ENCODE results near the gene COA3.
"Not testable (repeated sequence)": the region's sequence is repeated elsewhere in the genome, so short reads cannot be mapped to it uniquely, and the experiment has no call there.

Gene COA3

DNA sequence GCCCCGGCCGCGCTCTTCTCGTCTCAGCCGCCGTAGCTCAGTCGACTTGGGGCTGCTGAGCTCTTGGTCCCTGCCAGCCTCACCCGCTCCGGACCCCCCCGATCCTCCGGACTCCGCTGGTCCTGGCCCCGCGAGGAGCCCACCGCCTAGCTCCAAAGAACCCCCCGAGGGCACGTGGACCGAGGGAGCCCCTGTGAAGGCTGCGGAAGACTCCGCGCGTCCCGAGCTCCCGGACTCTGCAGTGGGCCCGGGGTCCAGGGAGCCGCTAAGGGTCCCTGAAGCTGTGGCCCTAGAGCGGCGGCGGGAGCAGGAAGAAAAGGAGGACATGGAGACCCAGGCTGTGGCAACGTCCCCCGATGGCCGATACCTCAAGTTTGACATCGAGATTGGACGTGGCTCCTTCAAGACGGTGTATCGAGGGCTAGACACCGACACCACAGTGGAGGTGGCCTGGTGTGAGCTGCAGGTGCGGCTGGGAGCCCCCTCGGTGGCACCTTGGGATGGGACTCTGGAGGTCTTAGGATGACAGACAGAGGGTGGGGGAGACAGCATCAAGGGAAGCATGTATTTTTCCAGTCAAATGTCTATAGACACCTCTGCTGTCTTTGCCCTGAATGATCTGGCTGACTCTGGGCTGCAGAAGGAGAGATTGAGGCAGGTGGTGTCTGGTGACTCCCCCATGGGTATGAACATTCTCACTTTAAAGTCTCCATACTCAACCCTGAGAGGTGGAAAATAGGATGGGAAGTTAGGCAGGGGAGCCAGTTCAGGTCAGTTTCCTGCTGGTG lies 17.5 kb downstream of the COA3 start:
- no peak overlapping the region for H3K4me3 Mint-ChIP-seq
- peaks cover 30% of the 10 kb centered on the region for H3K36me3 Mint-ChIP-seq (ENCODE audit: low read depth)
- peaks cover 60% of the 10 kb centered on the region for H3K27me3 Mint-ChIP-seq (ENCODE audit: low read depth)
- no peak overlapping the region for H3K27ac Mint-ChIP-seq
- H3K4me1 Mint-ChIP-seq (ENCODE audit: low read depth), result peaks cover 12% of the 10 kb centered on the region
- H3K9me3 Mint-ChIP-seq, result no peaks in the 10 kb centered on the region

GRCh38 chr17:42779936-42780850 lies 18.3 kb downstream of the COA3 start, which contains the start of gene WNK4:
TSS of gene WNK4 (plus strand) at chr17:42780610. CDS start at chr17:42780699, 89 bp downstream.
- Mint-ChIP-seq H3K9me3 (no peaks in the 10 kb centered on the region), H3K4me3 (no peak within 1 kb of the TSS)

GRCh38 chr17:42779304-42779935 lies 19.1 kb downstream of the COA3 start:
- H3K27me3 Mint-ChIP-seq (ENCODE audit: low read depth), result peaks cover 45% of the 10 kb centered on the region
- no peak overlapping the region for H3K4me3 Mint-ChIP-seq
- no peaks in the 10 kb centered on the region for H3K9me3 Mint-ChIP-seq
- no peak overlapping the region for H3K27ac Mint-ChIP-seq
- H3K36me3 Mint-ChIP-seq (ENCODE audit: low read depth), result peaks cover 37% of the 10 kb centered on the region
- peaks cover 15% of the 10 kb centered on the region for H3K4me1 Mint-ChIP-seq (ENCODE audit: low read depth)

More at GRCh38 chr17:42779936-42780850, 18.3 kb downstream of the COA3 start, which contains the start of gene WNK4:
- Mint-ChIP-seq H3K4me1 (ENCODE audit: low read depth) (peaks cover 12% of the 10 kb centered on the region), H3K27me3 (ENCODE audit: low read depth) (peaks cover 52% of the 10 kb centered on the region), H3K27ac (no peak within 1 kb of the TSS), H3K36me3 (ENCODE audit: low read depth) (peaks cover 37% of the 10 kb centered on the region)

DNA sequence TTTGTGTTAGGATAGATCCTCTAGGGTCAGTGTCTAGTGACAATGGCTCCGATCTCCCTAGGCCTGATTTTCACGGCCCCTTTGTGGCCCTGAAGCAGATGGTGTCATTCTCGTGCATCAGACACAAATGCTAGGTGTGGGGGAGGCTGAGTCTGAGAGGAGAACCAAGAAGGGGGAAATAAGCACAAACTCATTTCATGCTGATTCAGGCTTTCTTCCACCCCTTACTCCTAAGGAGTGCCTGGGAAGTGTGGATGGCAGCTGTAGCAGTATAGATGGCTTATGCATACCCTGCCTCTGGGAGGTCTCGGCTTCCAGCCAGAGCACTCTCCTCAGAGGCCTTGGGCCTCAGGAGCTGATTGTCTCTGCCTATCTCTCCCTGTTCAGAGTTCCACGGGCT lies 19.9 kb downstream of the COA3 start:
- peaks cover 41% of the 10 kb centered on the region for H3K36me3 Mint-ChIP-seq (ENCODE audit: low read depth)
- H3K27me3 Mint-ChIP-seq (ENCODE audit: low read depth), result peaks cover 37% of the 10 kb centered on the region
- no peak overlapping the region for H3K27ac Mint-ChIP-seq
- H3K4me3 Mint-ChIP-seq, result no peak overlapping the region
- no peaks in the 10 kb centered on the region for H3K9me3 Mint-ChIP-seq
- H3K4me1 Mint-ChIP-seq (ENCODE audit: low read depth), result peaks cover 22% of the 10 kb centered on the region

GRCh38 chr17:42775534-42776098 lies 22.9 kb downstream of the COA3 start:
- Mint-ChIP-seq H3K27ac (no peak overlapping the region), H3K9me3 (no peaks in the 10 kb centered on the region), H3K4me3 (no peak overlapping the region), H3K36me3 (ENCODE audit: low read depth) (peaks cover 39% of the 10 kb centered on the region), H3K27me3 (ENCODE audit: low read depth) (peaks cover 11% of the 10 kb centered on the region), H3K4me1 (ENCODE audit: low read depth) (peaks cover 26% of the 10 kb centered on the region)

- Mint-ChIP-seq H3K27me3 (ENCODE audit: low read depth) (peaks cover 1% of the 10 kb centered on the region), H3K4me1 (ENCODE audit: low read depth) (peaks cover 26% of the 10 kb centered on the region), H3K4me3 (peak overlapping the region; percentile 99), H3K9me3 (no peaks in the 10 kb centered on the region), H3K27ac (peak overlapping the region; percentile 97), H3K36me3 (ENCODE audit: low read depth) (peaks cover 32% of the 10 kb centered on the region)
Measured at GRCh38 chr17:42774066-42774745, 24.3 kb downstream of the COA3 start.

GRCh38 chr17:42773290-42774035 lies 25.0 kb downstream of the COA3 start, which contains the start of gene VPS25:
TSS of gene VPS25 (plus strand) at chr17:42773449. CDS start at chr17:42773476, 27 bp downstream.
- Mint-ChIP-seq H3K4me1 (ENCODE audit: low read depth) (peaks cover 26% of the 10 kb centered on the region), H3K9me3 (no peaks in the 10 kb centered on the region), H3K36me3 (ENCODE audit: low read depth) (peaks cover 25% of the 10 kb centered on the region), H3K4me3 (peak within 1 kb of the TSS; percentile 99), H3K27me3 (ENCODE audit: low read depth) (no peaks in the 10 kb centered on the region), H3K27ac (peak within 1 kb of the TSS; percentile 97)

DNA sequence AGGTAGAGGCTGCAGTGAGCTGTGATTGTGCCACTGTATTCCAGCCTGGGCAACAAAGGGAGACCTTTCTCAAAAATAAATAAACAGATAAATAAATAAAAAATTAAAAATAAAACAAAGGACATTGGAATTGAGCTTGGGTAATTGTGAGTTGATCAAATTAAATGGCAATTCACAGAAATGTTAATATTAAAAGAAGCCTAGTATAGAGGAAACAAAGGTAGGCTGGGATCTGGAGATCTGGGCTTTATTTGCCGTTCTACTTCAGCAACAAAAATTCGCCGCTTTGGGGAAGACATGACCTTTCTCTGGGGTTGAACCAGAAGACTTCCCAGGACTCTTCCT lies 25.6 kb downstream of the COA3 start:
- peak overlapping the region; percentile 97 for H3K27ac Mint-ChIP-seq
- H3K4me3 Mint-ChIP-seq, result peak overlapping the region; percentile 99
- peaks cover 22% of the 10 kb centered on the region for H3K36me3 Mint-ChIP-seq (ENCODE audit: low read depth)
- H3K9me3 Mint-ChIP-seq, result no peaks in the 10 kb centered on the region
- peaks cover 5% of the 10 kb centered on the region for H3K27me3 Mint-ChIP-seq (ENCODE audit: low read depth)
- H3K4me1 Mint-ChIP-seq (ENCODE audit: low read depth), result peaks cover 26% of the 10 kb centered on the region

DNA sequence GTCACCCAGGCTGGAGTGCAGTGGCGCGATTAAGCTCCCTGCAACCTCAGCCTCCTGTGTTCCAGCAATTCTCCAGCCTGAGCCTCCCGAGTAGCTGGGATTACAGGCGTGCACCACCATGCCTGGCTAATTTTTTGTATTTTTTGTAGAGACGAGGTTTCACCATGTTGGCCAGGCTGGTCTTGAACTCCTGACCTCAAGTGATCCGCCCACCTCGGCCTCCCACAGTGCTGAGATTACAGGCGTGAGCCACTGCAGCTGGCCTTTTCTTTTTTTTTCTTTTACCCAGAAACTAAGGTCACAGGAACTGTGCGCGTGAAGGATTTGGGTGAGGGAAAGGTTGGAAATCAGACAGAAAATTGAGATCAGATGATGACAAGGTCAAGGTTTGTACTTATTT lies 28.5 kb downstream of the COA3 start:
- Mint-ChIP-seq H3K27me3 (ENCODE audit: low read depth) (peaks cover 17% of the 10 kb centered on the region), H3K4me1 (ENCODE audit: low read depth) (peaks cover 23% of the 10 kb centered on the region)
- not testable (repeated sequence) for H3K9me3 Mint-ChIP-seq; H3K36me3 Mint-ChIP-seq (ENCODE audit: low read depth); H3K4me3 Mint-ChIP-seq; H3K27ac Mint-ChIP-seq

GRCh38 chr17:42768006-42768405 lies 30.5 kb downstream of the COA3 start:
- Mint-ChIP-seq H3K4me1 (ENCODE audit: low read depth) (peaks cover 11% of the 10 kb centered on the region), H3K27me3 (ENCODE audit: low read depth) (peaks cover 25% of the 10 kb centered on the region)
- H3K36me3 Mint-ChIP-seq (ENCODE audit: low read depth); H3K4me3 Mint-ChIP-seq; H3K27ac Mint-ChIP-seq; H3K9me3 Mint-ChIP-seq: not testable (repeated sequence)

- H3K27ac Mint-ChIP-seq, result no peak overlapping the region
- H3K4me3 Mint-ChIP-seq, result no peak overlapping the region
- no peaks in the 10 kb centered on the region for H3K36me3 Mint-ChIP-seq (ENCODE audit: low read depth)
- H3K4me1 Mint-ChIP-seq (ENCODE audit: low read depth), result peaks cover 9% of the 10 kb centered on the region
- H3K27me3 Mint-ChIP-seq (ENCODE audit: low read depth), result peaks cover 30% of the 10 kb centered on the region
- no peaks in the 10 kb centered on the region for H3K9me3 Mint-ChIP-seq
Measured at GRCh38 chr17:42767512-42767911, 31.0 kb downstream of the COA3 start.

DNA sequence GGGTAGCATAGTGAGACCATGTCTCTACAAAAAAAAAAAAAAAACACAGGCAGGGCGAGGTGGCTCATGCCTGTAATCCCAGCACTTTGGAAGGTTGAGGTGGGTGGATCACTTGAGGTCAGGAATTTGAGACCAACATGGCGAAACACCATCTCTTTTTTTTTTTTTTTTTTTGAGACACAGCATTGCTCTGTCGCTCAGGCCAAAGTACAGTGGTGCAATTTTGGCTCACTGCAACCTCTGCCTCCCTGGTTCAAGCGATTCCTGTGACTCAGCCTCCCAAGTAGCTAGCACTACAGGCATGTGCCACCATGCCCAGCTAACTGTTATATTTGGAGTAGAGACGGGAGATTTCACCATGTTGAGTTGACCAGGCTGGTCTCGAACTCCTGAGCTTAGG lies 32.4 kb downstream of the COA3 start:
- H3K27ac Mint-ChIP-seq, result no peak overlapping the region
- no peaks in the 10 kb centered on the region for H3K9me3 Mint-ChIP-seq
- H3K27me3 Mint-ChIP-seq (ENCODE audit: low read depth), result peaks cover 40% of the 10 kb centered on the region
- H3K4me3 Mint-ChIP-seq, result no peak overlapping the region
- H3K4me1 Mint-ChIP-seq (ENCODE audit: low read depth), result peaks cover 3% of the 10 kb centered on the region
- no peaks in the 10 kb centered on the region for H3K36me3 Mint-ChIP-seq (ENCODE audit: low read depth)

DNA sequence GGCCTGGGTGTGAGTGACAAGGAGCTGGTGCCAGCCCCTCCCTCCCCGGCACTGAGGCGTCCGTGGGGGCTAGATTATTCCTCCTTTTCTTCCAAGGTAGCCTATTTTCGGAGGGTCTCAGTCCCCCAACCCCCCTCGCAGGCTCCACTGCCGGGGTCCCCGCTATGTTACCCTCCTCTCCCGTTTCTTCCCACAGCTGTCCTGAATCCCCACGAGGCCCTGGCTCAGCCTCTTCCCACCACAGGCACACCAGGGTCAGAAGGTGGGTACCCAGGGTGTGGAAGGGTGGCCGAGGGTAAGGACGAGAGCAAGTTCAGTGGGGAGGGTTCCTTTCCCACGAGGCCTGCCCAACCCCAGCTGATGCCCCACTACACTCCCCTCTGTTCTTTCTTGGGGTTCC lies 36.9 kb downstream of the COA3 start:
- H3K27ac Mint-ChIP-seq, result no peak overlapping the region
- H3K9me3 Mint-ChIP-seq, result no peaks in the 10 kb centered on the region
- H3K27me3 Mint-ChIP-seq (ENCODE audit: low read depth), result peaks cover 63% of the 10 kb centered on the region
- H3K36me3 Mint-ChIP-seq (ENCODE audit: low read depth), result no peaks in the 10 kb centered on the region
- H3K4me3 Mint-ChIP-seq, result no peak overlapping the region
- peaks cover 3% of the 10 kb centered on the region for H3K4me1 Mint-ChIP-seq (ENCODE audit: low read depth)

Data from T-helper 1 cell treated with Interleukin-12 subunit alpha and Interleukin-12 subunit beta and Interleukin-4 antibody, amounts not matched to agents 30 μg/mL and 1 μg/mL, for 36 hours (primary cell).